LoVo (cell line): Measurements from ENCODE around the gene ADCY2.

Experiments used
- DNase-seq: peaks from one replicate; pipeline ENCODE4 v3.0.0-alpha.2; 2016; ENCODE audit warnings: low spot score

The ADCY2 gene

DNA sequence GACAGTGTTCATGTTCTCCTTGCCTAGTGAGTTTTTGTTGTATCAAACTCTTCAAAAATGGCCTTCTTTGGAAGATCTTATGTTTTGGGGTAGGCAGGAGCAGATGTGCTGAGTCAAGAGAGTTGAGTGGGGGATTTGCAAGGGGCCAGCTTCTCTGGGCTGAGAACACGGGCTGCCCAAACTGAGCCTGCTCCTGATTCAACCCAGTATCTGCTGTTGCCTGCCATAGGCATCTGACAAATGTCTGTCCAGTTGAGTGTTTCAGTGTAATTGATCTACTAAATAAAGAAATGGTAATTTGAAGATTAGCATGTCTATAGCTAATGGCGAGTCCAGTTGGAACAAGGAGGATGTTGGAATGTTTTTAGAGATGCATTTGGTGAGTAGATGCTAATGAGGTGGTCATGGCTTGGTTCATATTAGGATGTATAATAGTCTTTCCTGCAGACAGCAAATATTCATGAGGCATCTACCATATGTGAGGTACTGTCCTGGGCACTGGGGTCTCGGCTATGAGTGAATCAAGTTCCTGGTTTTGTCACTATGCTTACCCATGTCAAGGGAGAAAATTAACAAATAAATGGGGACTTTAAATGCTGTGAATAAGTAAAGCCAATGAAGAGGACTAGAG, 119.5 kb downstream of the ADCY2 start:
- no peak for DNase-seq

DNA sequence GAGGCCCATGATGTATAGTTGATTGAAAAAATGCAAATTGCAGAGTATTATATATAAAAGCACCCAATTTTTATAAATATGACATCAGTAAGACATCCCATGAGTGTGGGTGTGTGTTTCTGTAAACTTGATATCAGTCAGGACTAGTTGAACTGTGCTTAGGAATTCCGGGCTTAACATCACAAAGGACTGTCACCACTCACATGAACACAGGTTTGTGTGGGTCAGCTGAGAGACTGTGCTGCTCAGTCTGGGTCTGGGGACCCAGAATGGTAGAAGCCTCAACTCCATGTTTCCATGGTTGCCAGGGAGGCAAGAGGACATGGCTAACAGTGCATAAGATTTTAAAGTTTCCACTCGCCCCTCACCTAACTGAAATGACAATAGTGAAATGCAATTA, 120.3 kb downstream of the ADCY2 start:
- no peak for DNase-seq

DNA sequence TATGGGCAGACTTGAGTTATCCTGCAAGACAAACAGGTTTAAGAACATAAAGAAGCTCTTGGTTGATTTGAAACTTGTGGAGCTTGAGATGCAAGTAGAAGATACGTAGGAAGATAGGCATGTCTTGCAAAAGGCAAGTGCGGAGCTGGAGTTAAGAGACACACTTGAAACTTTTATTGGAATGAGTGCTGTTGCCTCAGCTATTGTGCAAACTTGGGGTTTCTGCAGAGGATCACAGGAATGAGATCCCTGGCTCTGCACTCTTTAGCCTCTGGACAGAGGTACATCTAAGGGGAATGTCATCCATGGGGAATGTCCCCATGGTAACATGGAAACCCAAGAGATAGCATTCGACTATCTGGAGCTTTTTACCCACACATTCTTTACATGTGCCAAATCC, 121.1 kb downstream of the ADCY2 start:
- DNase-seq = no peak

DNA sequence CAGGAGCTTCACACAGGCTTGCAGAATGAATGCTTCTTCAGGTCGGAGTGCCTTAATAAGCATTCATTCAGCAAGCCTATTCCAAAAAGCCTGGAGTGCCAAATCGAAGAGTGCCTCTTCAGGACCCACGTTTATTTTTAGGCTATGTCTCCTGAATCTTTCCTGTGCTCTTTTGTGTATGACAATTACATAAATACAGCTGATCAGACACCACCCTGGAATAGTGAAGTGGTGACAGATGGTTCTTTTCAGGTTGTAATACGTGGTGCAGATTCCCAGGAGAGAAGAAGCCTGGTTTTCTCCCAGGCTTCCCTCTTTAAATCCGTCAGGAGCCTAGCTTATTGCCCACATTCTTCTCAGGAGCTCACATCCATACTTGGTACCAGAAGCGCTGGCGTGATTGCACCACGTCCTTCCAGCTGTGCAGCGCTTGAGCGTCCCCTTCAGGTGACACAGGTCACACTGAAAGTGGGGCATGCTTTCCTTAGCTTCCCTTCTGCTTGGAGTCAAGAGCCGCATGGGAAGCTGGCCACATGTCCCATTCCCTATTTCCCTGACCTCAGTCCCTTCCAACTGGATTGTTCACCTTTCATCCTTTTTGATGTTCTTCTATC, 123.1 kb downstream of the ADCY2 start:
- DNase-seq = no peak

DNA sequence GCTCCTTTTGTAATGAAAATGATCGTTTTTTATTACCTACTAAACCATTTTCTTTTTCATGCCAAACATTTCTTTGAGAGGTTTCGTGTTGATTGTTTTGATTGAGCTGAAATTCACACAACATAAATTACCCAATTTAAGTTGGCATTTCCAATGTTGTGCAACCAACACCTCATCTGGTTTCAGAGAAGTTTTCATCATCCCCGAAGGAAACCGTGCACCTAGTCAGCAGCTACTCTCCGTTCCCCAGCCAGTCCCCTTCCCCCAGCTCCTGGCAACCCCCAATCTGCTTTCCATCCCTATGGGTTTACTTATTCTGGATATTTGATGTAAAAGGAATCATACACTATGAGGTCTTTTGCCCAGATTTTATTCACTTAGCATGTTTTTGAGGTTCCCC, 123.6 kb downstream of the ADCY2 start:
- no peak for DNase-seq

DNA sequence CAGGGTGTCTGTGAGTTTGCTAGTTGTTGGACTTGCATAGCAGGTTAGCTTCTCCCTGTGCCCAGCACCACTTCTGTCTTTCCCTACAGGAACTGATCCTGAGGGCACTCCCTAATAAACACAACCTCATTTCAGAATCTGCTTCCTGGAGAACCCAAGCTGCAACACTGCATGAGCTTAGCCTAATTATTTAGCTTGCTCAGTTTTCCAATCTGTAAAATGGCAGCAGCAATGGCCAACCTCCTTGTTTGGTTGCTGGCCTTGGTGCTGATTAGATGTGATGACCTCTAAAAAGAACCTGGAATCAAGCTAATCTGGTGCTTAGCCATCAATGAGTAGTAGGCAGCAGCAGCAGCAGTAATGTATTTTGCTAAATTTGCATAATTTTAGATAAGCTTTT, 133.9 kb downstream of the ADCY2 start:
- DNase-seq = no peak

DNA sequence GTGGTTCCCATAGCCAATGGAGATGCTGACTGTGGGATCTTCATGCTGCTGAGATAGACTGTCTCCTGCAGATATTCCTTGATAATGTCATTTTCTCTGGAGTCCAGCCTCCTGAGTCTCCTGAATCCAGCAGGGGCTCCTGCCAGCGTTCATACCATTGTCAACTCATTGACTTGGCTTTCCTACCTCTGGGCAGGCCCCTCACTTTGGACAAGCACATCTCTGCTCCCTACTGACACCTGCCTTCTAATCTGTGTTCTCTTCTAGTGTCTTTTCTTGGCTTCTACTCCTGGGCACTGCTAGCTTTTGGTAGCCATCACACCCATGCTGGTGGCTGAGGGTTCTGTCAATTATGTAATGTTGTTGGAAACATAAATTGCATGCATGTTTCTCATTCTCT, 138.0 kb downstream of the ADCY2 start:
- no peak for DNase-seq

DNA sequence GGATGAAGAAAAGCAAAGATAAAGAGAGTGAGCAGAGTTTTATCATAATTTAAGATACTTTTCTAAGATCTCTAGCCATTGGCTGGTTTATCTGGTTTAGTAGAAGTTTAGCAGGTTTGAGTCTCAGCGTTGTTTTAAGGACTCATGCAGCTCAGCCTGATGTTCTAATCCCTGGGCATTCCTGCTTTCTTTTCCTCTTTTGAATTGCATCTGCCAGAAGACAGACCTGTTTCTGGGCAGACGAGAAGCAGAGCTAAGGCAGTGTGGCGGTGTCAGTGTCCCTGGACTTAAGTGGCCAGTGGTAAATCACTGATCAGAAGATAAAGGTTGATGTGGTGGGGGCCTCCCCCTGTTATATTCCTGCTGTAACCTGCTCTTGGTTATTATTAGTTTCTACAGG, 138.6 kb downstream of the ADCY2 start:
- no peak for DNase-seq

DNA sequence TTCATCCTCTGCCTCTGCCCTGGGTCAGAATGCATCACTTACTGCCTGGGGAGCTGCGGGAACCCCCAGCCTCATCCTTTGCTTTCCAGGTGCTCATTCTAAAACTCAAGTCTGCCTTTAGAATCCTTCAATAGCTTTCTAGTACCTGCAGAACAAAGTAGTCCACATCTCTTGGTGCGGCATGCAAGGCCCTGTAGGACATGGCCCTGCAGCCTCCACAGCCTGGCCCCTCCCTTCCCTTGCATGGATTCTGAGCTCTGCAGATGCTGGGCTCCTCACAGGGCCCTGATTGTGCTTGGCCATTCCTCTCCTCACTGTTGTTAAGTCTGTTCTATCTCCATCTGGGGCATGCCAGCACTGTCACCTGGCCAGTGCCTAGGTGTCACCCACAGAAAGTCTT, 141.6 kb downstream of the ADCY2 start:
- no peak for DNase-seq

DNA sequence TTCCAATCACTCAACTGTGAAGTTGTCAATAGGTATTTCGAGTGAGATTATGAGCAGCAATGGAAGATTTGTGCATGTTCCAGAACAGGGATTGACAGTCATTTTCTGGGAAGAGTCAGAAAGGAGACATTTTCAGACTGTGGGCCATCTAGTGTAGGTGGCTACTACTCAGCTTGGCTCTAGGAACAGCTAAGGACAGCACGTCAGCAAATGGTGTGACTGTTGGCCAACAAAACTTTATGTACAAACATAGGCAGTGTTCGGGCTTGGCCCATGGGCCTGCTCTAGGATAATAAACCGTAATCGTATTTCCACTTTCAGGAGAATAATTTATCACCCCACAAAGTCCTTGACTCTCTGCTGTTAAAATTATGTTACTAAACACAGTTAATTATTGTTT, 143.6 kb downstream of the ADCY2 start:
- DNase-seq = no peak

DNA sequence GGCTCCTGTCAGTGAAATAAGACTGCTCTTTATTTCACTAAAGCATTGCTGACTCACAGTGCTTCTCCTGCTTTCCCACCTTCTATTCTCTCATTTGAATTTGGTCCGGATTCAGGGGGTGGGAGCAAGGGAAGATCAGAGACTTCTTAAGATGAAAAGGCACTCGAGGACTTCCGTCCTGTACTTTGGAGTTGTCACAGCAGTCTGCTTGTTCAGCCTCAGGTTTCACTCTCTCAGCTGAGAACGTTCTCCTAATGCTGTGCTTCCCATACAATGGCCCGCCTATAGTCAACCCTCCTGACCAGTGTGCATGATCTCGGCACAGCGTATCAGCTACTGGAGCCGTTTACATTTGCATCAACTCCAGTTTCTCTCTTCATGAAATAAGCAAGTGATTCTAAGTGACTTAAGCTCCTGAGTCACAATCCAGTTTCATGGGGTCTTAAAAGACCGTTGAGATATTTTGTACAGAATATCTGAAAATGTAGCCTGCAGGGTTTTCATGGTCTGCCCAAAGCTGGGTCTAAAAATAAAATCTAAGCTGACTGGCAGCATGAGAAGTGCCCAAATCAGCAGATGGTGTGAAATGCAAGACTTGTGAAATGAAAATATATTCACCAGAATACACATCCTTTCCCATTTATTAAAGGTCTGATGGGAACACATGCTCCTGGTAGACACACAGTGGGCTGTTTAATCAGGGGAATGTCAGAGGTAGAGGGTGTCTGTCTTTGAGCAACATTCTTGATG, 145.0 kb downstream of the ADCY2 start:
- no peak for DNase-seq

DNA sequence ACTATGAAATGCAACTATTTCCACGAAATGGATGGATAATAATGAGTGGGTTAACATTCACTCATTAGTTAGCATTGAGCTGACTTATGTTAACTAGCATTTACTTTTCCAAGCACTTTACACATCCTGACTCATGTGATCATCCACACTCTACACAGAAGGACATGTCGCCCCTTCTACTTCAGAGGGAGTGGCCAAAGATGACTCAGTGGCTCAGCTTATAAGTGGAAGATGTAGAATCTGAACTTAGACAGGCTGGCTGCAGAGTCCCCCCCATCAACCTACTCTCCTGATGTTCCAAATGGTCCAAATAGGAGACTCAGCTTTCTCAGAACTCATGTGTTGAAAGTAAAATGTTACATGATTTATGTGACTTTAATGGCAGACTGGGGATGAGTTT, 146.0 kb downstream of the ADCY2 start:
- no peak for DNase-seq

DNA sequence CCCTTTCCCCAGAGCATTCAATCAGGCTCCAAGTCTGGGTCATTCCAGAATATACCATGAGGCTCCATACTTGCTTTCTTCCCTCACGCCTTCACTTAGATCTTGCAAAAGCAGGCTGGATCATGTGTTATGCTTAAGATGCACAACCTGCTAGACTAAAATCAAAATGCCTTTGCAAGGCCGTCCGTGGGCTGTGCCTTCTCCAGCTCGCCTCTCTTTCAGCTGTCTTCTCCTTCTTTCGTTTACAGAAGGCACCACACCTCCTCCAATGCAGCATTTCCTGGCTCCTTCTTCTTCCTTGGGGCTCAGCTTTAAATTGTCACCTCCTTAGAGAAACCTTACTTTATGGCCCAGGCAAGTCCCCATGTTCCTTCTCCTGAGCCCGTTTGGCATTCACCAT, 150.6 kb downstream of the ADCY2 start:
- no peak for DNase-seq

DNA sequence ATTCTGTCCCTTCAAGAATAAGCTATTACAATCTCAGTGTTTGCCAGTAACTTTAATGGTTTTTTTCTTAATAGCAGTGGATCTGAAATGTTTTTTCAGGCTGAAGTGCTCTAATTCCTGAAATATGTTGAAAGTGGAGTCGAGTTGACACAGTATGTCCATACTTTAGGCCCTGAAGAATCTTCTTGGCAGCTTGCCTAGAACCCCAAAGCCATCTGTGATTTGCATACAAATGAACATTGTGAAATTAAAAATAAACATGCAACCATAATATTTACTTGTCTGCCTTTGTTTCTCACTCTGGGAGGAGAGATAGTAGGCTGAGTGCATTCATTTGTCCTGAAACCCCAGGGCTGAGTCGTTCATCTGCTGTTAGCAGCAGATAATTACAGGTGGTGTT, 152.7 kb downstream of the ADCY2 start:
- DNase-seq = no peak

DNA sequence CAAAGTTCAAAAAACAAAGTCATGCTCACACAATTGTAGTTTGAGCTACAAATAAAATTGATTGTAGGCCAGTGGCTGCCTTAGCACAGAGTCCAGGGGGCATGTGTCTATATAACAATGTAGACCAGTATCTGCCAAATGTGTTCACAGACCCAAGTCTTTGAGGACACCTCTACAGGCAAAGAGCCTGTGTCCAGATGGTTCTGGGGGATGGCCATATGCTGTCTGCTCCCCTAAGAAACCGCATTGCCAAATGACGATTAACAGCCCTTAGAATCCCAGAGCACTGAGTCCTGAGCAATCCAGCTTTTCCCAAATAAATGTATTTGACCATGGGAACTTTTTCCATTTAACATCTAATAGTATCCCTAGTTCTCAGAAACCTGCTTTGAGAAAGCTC, 169.6 kb downstream of the ADCY2 start:
- DNase-seq = no peak

DNA sequence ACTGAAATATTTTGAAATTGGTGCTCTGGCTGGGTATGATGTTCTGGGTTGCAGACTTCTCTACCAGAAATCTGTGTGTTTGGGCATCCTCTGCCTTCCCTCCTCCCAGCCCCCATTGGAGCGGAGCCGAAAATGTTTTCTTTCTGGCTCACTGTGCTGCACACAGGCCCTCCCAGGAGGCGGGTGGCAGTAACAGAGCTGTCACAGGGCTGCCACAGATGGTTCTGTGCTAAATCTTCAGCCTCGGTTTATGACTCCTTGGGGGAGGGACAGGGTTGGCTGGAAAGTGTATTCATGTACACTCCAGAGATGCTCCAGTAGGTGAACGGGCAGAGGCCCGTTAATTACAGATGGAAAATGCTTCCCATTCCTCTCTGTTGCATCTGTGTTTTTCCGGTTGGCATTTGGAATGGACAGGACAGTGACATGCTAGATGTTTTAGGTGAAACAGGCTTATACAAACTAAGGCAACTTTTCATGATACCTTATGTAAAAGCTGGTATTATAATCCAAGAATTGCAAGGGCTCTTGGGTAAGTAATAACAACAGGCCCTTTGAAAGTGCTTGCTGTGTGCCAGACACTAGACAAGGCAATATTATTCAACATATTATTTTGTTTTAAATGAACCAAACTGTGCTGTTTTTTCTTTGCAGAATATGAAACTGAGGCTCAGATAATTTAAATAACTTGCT, 180.2 kb downstream of the ADCY2 start:
- DNase-seq = no peak

DNA sequence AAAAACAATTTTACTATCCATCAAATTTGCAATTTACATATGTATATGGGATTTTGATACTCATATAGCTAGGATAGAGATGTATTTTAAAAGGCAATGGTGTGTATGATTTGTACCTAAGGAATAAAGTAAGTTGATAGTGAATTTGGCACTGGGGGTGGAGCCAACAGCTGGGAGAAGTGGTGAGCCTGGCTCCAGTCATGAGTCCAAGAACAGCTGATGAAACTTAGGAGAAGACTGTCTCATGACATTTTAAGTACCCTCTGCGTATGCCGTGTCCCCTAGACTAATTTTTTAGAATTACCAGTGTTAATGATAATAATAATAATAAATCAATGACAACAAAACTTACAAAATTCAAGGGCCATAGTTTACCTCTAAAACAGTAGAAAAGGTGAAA, 181.4 kb downstream of the ADCY2 start:
- DNase-seq = no peak

DNA sequence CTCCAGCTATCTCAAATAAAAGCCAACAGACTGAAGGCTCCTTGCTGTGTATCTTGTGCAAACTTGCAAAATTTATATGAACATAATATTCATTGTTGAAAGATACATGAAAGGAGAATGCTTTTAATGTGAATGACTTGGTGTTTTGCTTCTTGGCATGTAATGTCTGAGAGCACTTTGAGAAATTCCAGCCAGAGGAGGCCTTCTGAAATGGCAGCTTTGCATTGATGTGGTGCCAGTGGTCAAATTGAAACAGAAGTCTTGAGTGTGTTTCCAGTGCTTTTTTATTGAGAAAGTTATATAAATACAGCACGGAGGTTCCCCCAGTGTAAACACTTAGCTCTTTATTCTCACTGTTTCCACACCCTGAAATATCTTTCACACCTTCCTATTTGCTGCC, 182.1 kb downstream of the ADCY2 start:
- no peak for DNase-seq

DNA sequence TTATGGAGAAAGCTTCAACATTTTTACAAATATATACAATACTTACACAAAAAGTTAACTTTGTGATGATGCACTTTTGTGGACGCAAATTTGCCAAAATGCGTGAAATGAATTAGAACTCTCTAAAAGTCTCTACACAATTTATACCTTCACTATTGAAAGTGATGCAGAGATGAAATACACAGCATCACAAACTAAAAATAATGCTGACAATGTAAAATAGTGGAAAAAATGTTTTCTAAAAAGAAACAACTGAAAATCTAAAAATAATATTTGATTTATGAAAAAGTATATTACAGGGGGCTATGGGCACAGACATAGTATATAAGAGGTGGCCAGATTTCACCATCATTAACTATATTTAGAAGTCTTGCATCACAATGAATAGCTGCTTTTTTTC, 188.8 kb downstream of the ADCY2 start:
- no peak for DNase-seq

DNA sequence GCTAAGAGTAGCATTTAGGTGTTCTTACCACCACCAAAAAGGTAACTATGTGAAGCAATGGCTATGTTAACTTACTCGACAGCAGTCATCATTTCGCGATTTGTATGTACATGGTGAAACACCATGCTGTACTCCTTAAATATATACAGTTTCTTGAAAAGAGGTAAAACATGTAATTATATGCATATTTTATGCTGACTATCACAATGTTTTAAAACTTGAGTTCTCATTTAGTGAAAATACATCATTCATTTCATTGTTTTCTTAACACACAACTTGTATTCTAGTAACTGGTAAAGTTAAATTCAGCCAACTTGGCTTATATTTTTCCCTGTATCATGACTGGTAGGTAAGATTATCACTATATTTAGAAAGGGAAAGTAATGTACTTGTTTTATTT, 189.9 kb downstream of the ADCY2 start:
- no peak for DNase-seq

DNA sequence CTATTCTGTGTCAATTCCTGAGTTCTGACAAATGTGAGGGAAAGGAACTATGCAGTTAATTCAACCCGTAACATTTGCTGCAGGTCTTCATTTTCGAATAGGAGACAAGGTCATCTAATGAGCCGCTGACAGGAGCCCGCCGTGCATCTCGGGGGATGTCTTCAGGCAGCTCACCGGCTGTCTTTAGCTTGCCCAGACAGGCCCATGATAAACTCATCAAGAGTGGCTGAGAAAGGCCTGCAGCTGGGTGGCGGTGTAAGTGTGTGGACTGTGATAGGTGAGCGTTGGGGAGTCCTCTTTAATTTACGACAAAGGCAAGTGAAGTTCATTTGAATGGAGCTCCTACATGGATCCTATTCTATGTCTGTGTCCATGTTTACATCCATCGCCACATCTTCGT, 190.5 kb downstream of the ADCY2 start:
- DNase-seq = no peak

DNA sequence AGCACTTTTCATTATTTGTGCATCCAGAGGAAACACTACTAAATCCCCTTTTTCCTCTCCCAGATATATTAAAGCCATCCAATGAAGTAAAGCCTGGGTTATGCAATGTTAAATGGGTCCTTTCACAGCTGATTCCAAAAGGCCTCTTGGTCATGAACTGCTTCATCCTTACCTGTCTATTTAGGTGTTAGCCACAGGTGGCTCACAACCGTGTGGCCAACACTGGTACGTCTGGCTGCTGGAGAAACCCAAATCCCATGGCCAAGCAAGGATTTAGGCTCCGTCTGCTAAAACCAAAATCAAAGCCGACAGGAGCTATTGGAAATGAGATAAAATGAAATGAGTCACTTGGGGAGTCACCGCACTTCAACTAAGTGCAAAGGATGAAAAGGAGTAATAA, 193.9 kb downstream of the ADCY2 start:
- no peak for DNase-seq

DNA sequence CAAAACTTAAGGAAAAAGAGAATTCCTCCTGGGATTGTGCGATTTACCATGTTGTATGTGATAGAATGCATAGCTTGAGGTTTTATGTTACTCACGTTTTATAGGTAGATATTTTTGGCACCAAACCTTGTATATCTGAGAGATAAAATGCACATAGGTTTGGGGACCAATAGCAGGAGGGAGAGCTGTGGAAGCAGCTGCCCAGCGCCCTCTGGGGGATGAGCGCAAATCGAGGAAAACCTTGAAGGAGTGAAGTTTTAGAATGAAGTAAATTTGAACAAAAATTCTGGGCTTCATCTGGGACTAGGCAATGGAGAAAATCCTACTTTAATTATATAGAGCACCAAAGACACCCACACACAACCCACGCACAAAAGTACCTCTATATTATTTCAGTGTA, 197.0 kb downstream of the ADCY2 start:
- no peak for DNase-seq
